HCT116 (cell line): ENCODE results near the gene MAP7. TPM values are rescaled to one million over a fixed set of nuclear protein-coding genes. Genes with fewer than 3 reads are reported as not detected.

ENCODE experiments used
- ATAC-seq: fragments of 200-7000 bp; cut with Tn5 transposase; 2 replicates; pipeline ENCODE4 v1.9.1; 2020; ENCODE audit warnings: mild to moderate bottlenecking, moderate library complexity
- BruUV-seq: library from RNA; stranded (reverse); fragments of 400-500 nt; replicated peaks from 2 replicates; lab custom pipeline; 2021; lab: Mats Ljungman, UMichigan
- CTCF ChIA-PET: fragments of 300-600 bp; sonication (Branson Sonifier 250); formaldehyde crosslinking; loops from one replicate; lab custom pipeline; 2021; ENCODE audit warnings: antibody characterized with exemption; lab: Charles Lee
- POLR2A ChIA-PET: fragments of 300-600, 350-600 bp; sonication (Branson Sonifier 250); formaldehyde crosslinking; loops from one replicate; lab custom pipeline; 2021; ENCODE audit warnings: antibody characterized with exemption; lab: Charles Lee
- RAD21 ChIA-PET, 2 experiments: fragments of 300-600 bp; sonication (Branson Sonifier 250); formaldehyde crosslinking; loops; one replicate each; lab custom pipeline; 2023; ENCODE audit warnings: low total read pairs in 2 of 2; ENCODE audit not compliant: uncharacterized antibody in 2 of 2, unreplicated experiment in 2 of 2, low non-redundant PET in 1 of 2; lab: Charles Lee
- DNase-seq: peaks from one replicate; pipeline ENCODE4 v3.0.0-alpha.2; 2010; ENCODE audit warnings: low read depth, low spot score
- H2AFZ ChIP-seq: fragments of 200-600 bp; shearing (Covaris generic), sonication (generic); 2 replicates; pipeline ENCODE4 v1.6.1; 2017; ENCODE audit warnings: low read depth, mixed run types, mixed read lengths, antibody characterized with exemption, low read length; ENCODE audit not compliant: poor library complexity, severe bottlenecking
- H3K27ac ChIP-seq: 2 replicates; pipeline ENCODE4 v1.5.1; 2012; ENCODE audit warnings: low read depth, low read length
- H3K27me3 ChIP-seq: fragments of 200-600 bp; sonication (generic); 2 replicates; pipeline ENCODE4 v1.6.1; 2016; ENCODE audit warnings: mixed run types, low read length, mixed read lengths; ENCODE audit not compliant: insufficient read depth
- H3K36me3 ChIP-seq, 2 experiments: fragments of 200-500 bp in 1 of 2; fragments of 200-600 bp in 1 of 2; sonication (Bioruptor generic) in 1 of 2; sonication (generic) in 1 of 2; 2 replicates each; pipeline versions ENCODE4 v1.5.1 to v1.6.1; 2014 to 2016; ENCODE audit warnings: low read length in 2 of 2, inconsistent platforms in 1 of 2, mixed read lengths in 1 of 2, mixed run types in 1 of 2; ENCODE audit not compliant: insufficient read depth in 2 of 2, control insufficient read depth in 1 of 2
- H3K4me1 ChIP-seq, 2 experiments: fragments of 200-600 bp in 1 of 2; sonication (generic) in 1 of 2; 2 replicates each; pipeline versions ENCODE4 v1.5.1 to v1.6.1; 2012 to 2017; ENCODE audit warnings: low read length in 2 of 2, inconsistent platforms in 1 of 2, mild to moderate bottlenecking in 1 of 2, mixed read lengths in 1 of 2, mixed run types in 1 of 2, moderate library complexity in 1 of 2; ENCODE audit not compliant: insufficient read depth in 2 of 2, control insufficient read depth in 1 of 2
- H3K4me2 ChIP-seq: fragments of 200-600 bp; sonication (generic); 2 replicates; pipeline ENCODE4 v1.6.1; 2017; ENCODE audit warnings: mixed run types, low read length, mixed read lengths
- H3K4me3 ChIP-seq, 2 experiments: fragments of 200-600 bp in 1 of 2; sonication (generic) in 1 of 2; replicated peaks in 1 of 2; 2 replicates each; pipeline ENCODE4 v1.5.1; 2011 to 2016; ENCODE audit warnings: low read length in 2 of 2, control low read depth in 1 of 2, low read depth in 1 of 2, mild to moderate bottlenecking in 1 of 2, mixed read lengths in 1 of 2, mixed run types in 1 of 2
- H3K79me2 ChIP-seq: fragments of 200-600 bp; sonication (generic); 2 replicates; pipeline ENCODE4 v1.6.1; 2017; ENCODE audit warnings: mild to moderate bottlenecking, mixed run types, low read length, moderate library complexity, mixed read lengths; ENCODE audit not compliant: insufficient read depth
- H3K9ac ChIP-seq: fragments of 200-600 bp; sonication (generic); 2 replicates; pipeline ENCODE4 v1.6.1; 2016; ENCODE audit warnings: low read length, mixed read lengths
- H3K9me2 ChIP-seq: fragments of 200-600 bp; sonication (generic), shearing (Covaris generic); 2 replicates; pipeline ENCODE4 v1.6.1; 2017; ENCODE audit warnings: mixed run types, mild to moderate bottlenecking, moderate library complexity; ENCODE audit not compliant: insufficient read depth
- H3K9me3 ChIP-seq, 2 experiments: fragments of 200-500 bp in 1 of 2; fragments of 200-600 bp in 1 of 2; sonication (Bioruptor generic) in 1 of 2; sonication (generic) in 1 of 2; 2 replicates each; pipeline ENCODE4 v1.6.1; 2014 to 2017; ENCODE audit warnings: low read length in 2 of 2, mixed read lengths in 2 of 2, inconsistent platforms in 1 of 2, low read depth in 1 of 2, mild to moderate bottlenecking in 1 of 2, mixed run types in 1 of 2, moderate library complexity in 1 of 2; ENCODE audit not compliant: control insufficient read depth in 1 of 2, insufficient read depth in 1 of 2
- H4K20me1 ChIP-seq: fragments of 200-600 bp; sonication (generic), shearing (Covaris generic); 2 replicates; pipeline ENCODE4 v1.6.1; 2017; ENCODE audit warnings: mixed run types, mild to moderate bottlenecking, moderate library complexity; ENCODE audit not compliant: insufficient read depth
- ATF3 ChIP-seq: IDR thresholded peaks from 2 replicates; pipeline ENCODE4 v1.6.1; 2012
- EGR1 ChIP-seq: IDR thresholded peaks from 2 replicates; pipeline ENCODE4 v1.6.1; 2012; ENCODE audit warnings: low read depth
- ELF1 ChIP-seq: IDR thresholded peaks from 2 replicates; pipeline ENCODE4 v1.6.1; 2012; ENCODE audit warnings: low read depth, borderline replicate concordance
- EZH2phosphoT487 ChIP-seq: fragments of 200-600 bp; IDR thresholded peaks from 2 replicates; pipeline ENCODE4 v1.6.1; 2018; ENCODE audit warnings: antibody characterized with exemption, borderline replicate concordance
- JUND ChIP-seq: IDR thresholded peaks from 2 replicates; pipeline ENCODE4 v1.6.1; 2012
- POLR2AphosphoS5 ChIP-seq: IDR thresholded peaks from 2 replicates; pipeline ENCODE4 v1.6.1; 2011; ENCODE audit warnings: mild to moderate bottlenecking, low read depth, low read length, moderate library complexity
- SP1 ChIP-seq: IDR thresholded peaks from 2 replicates; pipeline ENCODE4 v1.6.1; 2012; ENCODE audit warnings: low read depth
- YY1 ChIP-seq: IDR thresholded peaks from 2 replicates; pipeline ENCODE4 v1.6.1; 2011; ENCODE audit warnings: low read length, low read depth, moderate library complexity, mild to moderate bottlenecking; ENCODE audit not compliant: insufficient replicate concordance; ENCODE audit errors: extremely low read depth
- ZBTB33 ChIP-seq: IDR thresholded peaks from 2 replicates; pipeline ENCODE4 v1.6.1; 2011; ENCODE audit warnings: mild to moderate bottlenecking, low read length, moderate library complexity; ENCODE audit not compliant: insufficient replicate concordance; ENCODE audit errors: extremely low read depth
- intact Hi-C: fragments of 100-400 bp; cut with micrococcal nuclease; formaldehyde crosslinking; loops from 2 replicates; pipeline ENCODE4 v1.10.0; 2022
- total RNA-seq: library from RNA; stranded (reverse); gene quantifications from one replicate; pipeline ENCODE4 v1.2.1, GENCODE V29; 2021; ENCODE audit not compliant: unreplicated experiment

Gene MAP7
- total RNA-seq, 1 experiment from 2014 or later, result 35.5 TPM

GRCh38 chr6:136502786-136503185 lies 47.4 kb downstream of the MAP7 start (continued):
- no peak for TF ChIP-seq ELF1
- no peak for TF ChIP-seq ZBTB33
- no peak for TF ChIP-seq JUND
- TF ChIP-seq YY1, result no peak

GRCh38 chr6:136501514-136501913 lies 48.7 kb downstream of the MAP7 start:
- ChIA-PET POLR2A (no interaction called here), RAD21 (no interaction called here), CTCF (no interaction called here)
- no peaks in the 10 kb centered on the region for H3K4me1 ChIP-seq
- no peak for ATAC-seq
- no peak overlapping the region for H3K4me3 ChIP-seq
- H3K79me2 ChIP-seq, result peaks cover 15% of the 10 kb centered on the region
- no peak overlapping the region for H3K4me2 ChIP-seq
- no peak for DNase-seq
- H3K36me3 ChIP-seq, result no peaks in the 10 kb centered on the region
- intact Hi-C loops, result no loop called here
- no peaks in the 10 kb centered on the region for H3K9me2 ChIP-seq
- no TSS peak for BruUV-seq
- no peaks in the 10 kb centered on the region for H3K27me3 ChIP-seq
- H2AFZ ChIP-seq, result no peak overlapping the region
- no peak for TF ChIP-seq POLR2AphosphoS5
- no peak for TF ChIP-seq ELF1
- TF ChIP-seq ATF3, result no peak
- no peak for TF ChIP-seq EZH2phosphoT487
- TF ChIP-seq EGR1, result no peak
- no peak for TF ChIP-seq SP1
- no peaks in the 10 kb centered on the region for H3K9me3 ChIP-seq
- H3K27ac ChIP-seq, result no peak overlapping the region
- H4K20me1 ChIP-seq, result no peaks in the 10 kb centered on the region
- no peak overlapping the region for H3K9ac ChIP-seq
